HG03135 (cell line): ENCODE measurements around the gene KLHDC3.
"Not testable (repeated sequence)": the region's sequence is repeated elsewhere in the genome, so short reads cannot be mapped to it uniquely, and the experiment has no call there.

Experiments
- ATAC-seq: cut with Tn5 transposase; IDR thresholded peaks from one replicate; pipeline ENCODE4 v1.9.1; 2021; ENCODE audit warnings: mild to moderate bottlenecking, moderate library complexity; ENCODE audit not compliant: unreplicated experiment

KLHDC3 gene

GRCh38 chr6:42988486-42989020, 25.5 kb upstream of the KLHDC3 start:
- no peak for ATAC-seq

- ATAC-seq: no peak
Measured at GRCh38 chr6:42989923-42990322, 24.1 kb upstream of the KLHDC3 start.

GRCh38 chr6:42993445-42993844, 20.6 kb upstream of the KLHDC3 start:
- no peak for ATAC-seq

GRCh38 chr6:42996513-42996912, 17.5 kb upstream of the KLHDC3 start:
- ATAC-seq: no peak

GRCh38 chr6:42998205-42998604, 15.8 kb upstream of the KLHDC3 start:
- not testable (repeated sequence) for ATAC-seq

- no peak for ATAC-seq
Measured at GRCh38 chr6:43001843-43002242, 12.2 kb upstream of the KLHDC3 start.

GRCh38 chr6:43005844-43006243, 8.2 kb upstream of the KLHDC3 start:
- no peak for ATAC-seq

- ATAC-seq: no peak
Measured at GRCh38 chr6:43006251-43006650, 7.8 kb upstream of the KLHDC3 start.

GRCh38 chr6:43007126-43007525, 6.9 kb upstream of the KLHDC3 start:
- ATAC-seq: no peak

GRCh38 chr6:43009124-43009523, 4.9 kb upstream of the KLHDC3 start:
- no peak for ATAC-seq

GRCh38 chr6:43011207-43011606, 2.8 kb upstream of the KLHDC3 start:
- ATAC-seq: no peak

- ATAC-seq: no peak
Measured at GRCh38 chr6:43012364-43012763, 1.7 kb upstream of the KLHDC3 start.

- no peak for ATAC-seq
Measured at GRCh38 chr6:43013097-43013842, 779 bp upstream of the KLHDC3 start.

GRCh38 chr6:43014434-43014909, 423 bp downstream of the KLHDC3 start:
- no peak for ATAC-seq

GRCh38 chr6:43016176-43016942, 2.3 kb downstream of the KLHDC3 start:
- no peak for ATAC-seq

GRCh38 chr6:43016943-43017334, 2.9 kb downstream of the KLHDC3 start:
- ATAC-seq: no peak

GRCh38 chr6:43019152-43019551, 5.1 kb downstream of the KLHDC3 start:
- no peak for ATAC-seq

GRCh38 chr6:43020052-43020705, 6.1 kb downstream of the KLHDC3 start:
- ATAC-seq: no peak

- ATAC-seq: no peak
Measured at GRCh38 chr6:43020847-43021246, 6.8 kb downstream of the KLHDC3 start.

- ATAC-seq: peak; percentile 59
Measured at GRCh38 chr6:43021270-43022047, 7.4 kb downstream of the KLHDC3 start, which contains the start of gene RRP36. TSS of gene RRP36 (plus strand) at chr6:43021623. CDS start at chr6:43021655, 32 bp downstream.

GRCh38 chr6:43024436-43024835, 10.4 kb downstream of the KLHDC3 start:
- no peak for ATAC-seq
